ENCODE data around the gene PKD1.

PKD1 gene

DNA sequence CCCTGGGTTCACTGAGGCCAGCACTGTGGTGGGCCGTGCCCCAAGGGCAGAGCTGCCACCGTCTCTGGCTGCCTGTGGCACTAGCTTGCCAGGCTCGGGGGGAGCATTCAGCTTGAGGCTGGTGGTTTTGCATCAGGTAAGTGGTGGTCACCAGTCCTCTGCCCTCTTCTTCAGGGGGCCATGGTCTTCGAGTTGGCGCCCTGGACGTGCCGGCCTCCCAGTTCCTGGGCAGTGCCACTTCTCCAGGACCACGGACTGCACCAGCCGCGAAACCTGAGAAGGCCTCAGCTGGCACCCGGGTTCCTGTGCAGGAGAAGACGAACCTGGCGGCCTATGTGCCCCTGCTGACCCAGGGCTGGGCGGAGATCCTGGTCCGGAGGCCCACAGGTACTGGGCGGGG, 55.7 kb downstream of the PKD1 start:
- FAIRE-seq (no peak), DNase-seq (ENCODE audit: insufficient read length, low spot score) (no peak)

DNA sequence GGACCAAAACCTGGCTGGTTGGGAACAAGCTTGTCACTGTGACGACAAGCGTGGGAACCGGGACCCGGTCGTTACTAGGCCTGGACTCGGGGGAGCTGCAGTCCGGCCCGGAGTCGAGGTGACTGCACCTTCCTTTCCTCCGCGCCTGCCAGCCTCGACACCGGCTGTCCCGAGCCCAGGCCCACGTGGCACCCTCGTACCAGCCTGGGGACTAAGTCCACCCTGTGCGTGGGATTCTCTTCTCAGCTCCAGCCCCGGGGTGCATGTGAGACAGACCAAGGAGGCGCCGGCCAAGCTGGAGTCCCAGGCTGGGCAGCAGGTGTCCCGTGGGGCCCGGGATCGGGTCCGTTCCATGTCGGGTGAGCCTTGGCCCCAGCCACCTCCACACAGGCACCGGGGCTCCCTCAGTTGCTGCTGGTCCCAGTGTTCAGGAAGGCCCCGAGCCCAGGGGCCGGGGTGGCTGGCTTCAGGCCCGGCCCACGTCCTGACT, 56.3 kb downstream of the PKD1 start:
- no peak for DNase-seq (ENCODE audit: insufficient read length, low spot score)
- no peak for FAIRE-seq

- DNase-seq (ENCODE audit: insufficient read length, low spot score) = no peak
- FAIRE-seq = no peak
Observed at GRCh38 chr16:2078691-2079090, 57.0 kb downstream of the PKD1 start.

- DNase-seq (ENCODE audit: insufficient read length, low spot score) (no peak), FAIRE-seq (no peak)
Observed at GRCh38 chr16:2078096-2078495, 57.6 kb downstream of the PKD1 start.

GRCh38 chr16:2077696-2078095, 58.0 kb downstream of the PKD1 start:
- FAIRE-seq = no peak

DNA sequence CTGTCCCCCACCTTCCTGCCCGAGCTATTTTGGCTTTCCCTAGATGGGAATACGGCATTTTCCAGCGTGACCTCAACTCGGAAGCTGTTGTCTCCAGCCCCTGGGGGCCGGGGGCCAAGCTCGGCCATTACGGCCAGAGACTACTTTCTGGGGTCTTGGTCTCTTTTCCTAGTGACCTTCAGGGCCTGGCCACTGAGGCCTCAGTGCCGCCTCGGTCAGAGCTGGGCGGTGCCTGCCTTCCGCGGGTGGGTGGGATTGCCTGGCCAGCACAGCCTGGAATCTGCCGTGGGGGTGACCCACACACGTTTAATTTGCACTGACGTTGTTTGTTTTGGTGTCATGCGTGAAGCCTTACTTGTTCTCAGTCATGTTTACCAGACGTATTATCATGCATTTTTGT, 58.7 kb downstream of the PKD1 start:
- FAIRE-seq (no peak), DNase-seq (ENCODE audit: insufficient read length, low spot score) (no peak)

More at GRCh38 chr16:2077696-2078095, 58.0 kb downstream of the PKD1 start:
- no peak for DNase-seq (ENCODE audit: insufficient read length, low spot score)

DNA sequence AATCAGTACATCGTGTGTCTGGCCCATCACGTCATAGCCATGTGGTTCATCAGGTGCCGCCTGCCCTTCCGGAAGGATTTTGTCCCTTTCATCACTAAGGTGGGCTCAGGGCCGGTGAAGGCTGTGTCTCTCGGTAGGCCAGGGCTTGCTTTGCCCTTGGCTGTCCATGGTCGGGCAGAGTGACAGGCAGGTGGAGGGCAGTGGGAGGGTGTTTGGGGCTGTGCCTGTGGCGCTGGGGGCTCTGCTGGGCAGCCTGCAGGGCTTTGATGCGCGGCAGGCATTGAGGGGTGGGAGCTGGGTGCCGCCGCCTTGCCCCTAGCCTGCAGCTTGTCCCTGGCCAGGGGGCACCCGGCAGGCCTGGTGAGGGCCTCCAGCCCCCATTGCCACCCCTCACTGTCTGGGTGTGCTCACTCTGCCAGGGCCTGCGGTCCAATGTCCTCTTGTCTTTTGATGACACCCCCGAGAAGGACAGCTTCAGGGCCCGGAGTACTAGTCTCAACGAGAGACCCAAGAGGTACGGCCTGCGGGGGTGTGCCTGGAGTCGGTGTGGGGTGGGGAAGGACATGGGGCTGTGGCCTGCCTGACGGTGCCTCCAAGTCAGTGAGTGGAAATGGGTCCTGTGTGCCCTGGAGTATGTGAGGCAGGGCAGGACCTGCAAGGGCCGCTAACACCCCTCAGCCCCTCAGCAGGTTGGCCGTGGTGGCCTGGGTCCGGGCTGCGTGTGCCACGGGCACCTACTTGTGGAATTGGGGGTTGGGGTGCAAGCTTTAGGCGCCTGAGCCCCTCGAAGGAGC, 59.4 kb downstream of the PKD1 start:
- DNase-seq (ENCODE audit: insufficient read length, low spot score) (no peak), FAIRE-seq (no peak)

DNA sequence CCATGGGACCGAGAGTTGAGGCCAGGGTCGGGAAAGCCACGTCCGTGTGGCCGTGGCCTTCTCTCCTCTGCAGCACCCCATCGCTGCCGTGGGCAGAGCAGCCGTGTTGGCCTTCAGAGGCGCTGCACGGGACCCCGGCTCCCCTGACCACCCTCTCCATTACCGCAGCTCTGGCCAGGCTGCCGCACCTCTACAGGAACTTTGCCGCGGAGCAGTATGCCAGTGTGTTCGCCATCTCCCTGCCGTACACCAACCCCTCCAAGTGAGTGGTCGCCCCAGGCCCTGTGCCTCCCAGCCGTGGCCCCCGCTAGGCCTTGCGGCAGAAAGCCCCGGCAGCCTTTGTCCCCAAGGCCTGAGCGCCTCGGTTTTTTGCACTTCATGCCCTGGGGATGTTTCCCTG, 60.1 kb downstream of the PKD1 start:
- DNase-seq (ENCODE audit: insufficient read length, low spot score) (no peak), FAIRE-seq (no peak)

GRCh38 chr16:2074071-2074470, 61.6 kb downstream of the PKD1 start:
- DNase-seq (ENCODE audit: insufficient read length, low spot score) (no peak), FAIRE-seq (no peak)

GRCh38 chr16:2072926-2073325, 62.8 kb downstream of the PKD1 start:
- no peak for DNase-seq (ENCODE audit: insufficient read length, low spot score)
- FAIRE-seq = no peak

DNA sequence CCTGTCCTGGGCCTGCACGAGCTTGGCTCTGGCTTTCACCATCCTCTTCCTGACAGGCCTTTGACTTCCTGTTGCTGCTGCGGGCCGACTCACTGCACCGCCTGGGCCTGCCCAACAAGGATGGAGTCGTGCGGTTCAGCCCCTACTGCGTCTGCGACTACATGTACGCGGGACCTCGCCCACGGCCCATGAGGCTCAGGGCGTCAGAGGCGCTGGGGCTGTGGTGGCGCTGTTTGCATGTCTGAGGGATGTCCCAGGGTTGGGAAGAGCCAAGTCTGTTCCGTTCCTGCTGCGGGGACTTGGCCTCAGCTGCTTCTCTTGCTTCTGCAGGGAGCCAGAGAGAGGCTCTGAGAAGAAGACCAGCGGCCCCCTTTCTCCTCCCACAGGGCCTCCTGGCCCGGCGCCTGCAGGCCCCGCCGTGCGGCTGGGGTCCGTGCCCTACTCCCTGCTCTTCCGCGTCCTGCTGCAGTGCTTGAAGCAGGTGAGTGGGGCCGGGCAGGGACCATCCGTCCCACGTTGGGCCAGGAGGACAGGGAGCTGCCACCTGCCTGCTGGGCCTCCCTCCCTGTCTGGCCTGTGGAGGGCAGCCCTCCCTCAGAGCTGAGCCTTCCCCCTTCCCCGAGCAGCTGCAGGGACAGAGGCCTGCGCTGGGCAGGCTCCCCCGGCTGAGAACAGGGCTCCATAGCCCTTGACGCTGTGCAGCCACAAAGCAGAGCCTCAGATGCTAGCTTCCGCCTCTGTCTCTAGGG, 64.1 kb downstream of the PKD1 start:
- no peak for FAIRE-seq

DNA sequence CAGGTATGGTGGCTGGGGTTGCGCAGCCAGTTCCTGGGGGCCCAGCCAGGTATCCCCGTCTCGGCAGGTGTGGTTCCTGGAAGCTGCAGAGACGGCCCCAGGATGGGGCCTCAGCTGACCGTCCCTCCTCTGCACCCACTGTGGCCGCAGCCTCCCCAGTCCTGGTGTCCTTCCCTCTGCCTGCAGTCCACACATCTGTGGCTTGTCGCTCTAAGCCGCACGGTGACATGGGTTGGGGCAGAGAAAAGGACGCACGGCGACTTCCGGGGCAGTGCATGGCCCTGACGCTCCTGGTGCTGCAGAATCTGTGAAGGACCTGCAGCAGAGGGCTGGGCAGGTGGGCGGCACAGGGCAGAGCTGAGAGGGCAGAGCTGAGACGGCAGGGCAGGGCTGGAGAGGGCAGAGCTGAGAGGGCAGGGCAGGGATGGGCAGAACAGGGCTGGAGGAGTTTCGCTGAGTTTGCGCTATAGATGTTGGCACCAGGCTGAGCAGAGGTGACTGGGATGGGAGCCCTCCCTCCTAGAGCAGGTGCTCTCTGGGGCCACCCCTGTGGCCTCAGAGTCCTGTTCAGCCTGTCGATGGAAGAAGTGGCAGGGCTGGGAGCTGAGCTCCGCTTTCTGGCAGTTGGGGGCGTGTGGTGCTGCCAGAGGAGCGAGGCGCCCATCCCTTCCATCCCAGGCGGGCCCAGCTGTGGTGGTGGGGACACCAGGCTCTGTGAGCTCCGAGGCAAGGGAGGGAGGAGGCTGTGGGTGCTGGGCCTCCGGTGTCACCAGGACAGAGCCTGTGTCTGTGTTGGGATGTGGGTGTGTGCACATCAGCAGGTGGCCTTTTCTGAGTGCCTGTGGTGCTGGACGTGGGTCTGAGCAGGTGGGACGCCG, 64.9 kb downstream of the PKD1 start:
- no peak for FAIRE-seq

More for the DNA sequence above, 64.1 kb downstream of the PKD1 start:
- DNase-seq (ENCODE audit: insufficient read length, low spot score) = no peak

DNA sequence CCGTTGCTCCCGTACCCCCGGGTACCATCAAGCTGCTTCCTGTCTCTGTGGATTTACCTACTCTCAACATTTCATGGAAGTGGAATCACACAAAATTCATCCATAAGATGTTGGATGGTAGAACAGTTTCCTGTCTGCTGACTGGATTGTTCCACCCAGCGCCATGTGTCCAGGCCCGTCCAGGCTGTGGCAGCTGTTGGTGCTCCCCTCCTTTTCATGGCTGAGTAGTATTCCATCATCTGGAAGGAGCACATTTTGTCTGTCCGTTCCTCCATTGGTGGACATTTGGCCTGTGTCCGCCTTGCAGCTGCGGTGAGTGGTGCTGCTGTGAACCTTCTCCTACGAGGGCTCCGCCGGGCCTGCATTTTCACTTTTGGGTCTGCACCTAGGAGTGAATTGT, 69.6 kb downstream of the PKD1 start:
- FAIRE-seq (no peak), DNase-seq (ENCODE audit: insufficient read length, low spot score) (no peak)

More for the DNA sequence above, 64.9 kb downstream of the PKD1 start:
- DNase-seq (ENCODE audit: insufficient read length, low spot score) = no peak

GRCh38 chr16:2064368-2064945, 71.2 kb downstream of the PKD1 start:
- DNase-seq (ENCODE audit: insufficient read length, low spot score) = no peak

DNA sequence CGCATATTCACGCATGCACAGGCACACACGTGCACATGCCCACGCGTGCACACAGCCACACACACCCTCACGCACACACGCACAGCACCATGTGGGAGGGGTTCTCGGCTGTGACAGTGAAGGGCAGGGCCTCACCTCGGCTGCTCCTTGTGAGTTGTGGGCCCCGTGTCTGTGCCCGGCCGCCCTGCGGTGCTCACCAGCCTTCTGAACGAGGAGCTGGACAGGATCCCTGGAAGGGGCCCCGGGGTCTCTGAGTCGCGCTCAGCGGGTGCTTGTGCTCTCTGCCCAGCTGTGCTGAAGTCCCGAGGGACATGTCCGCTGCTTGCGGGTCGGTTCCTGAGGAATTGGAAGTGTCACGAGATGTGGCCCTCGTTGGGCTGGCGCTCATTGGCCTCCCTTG, 71.8 kb downstream of the PKD1 start:
- no peak for FAIRE-seq
- DNase-seq (ENCODE audit: insufficient read length, low spot score) = no peak

More at GRCh38 chr16:2064368-2064945, 71.2 kb downstream of the PKD1 start:
- FAIRE-seq = no peak

- DNase-seq (ENCODE audit: insufficient read length, low spot score) (no peak), FAIRE-seq (no peak)
Observed at GRCh38 chr16:2062801-2063200, 72.9 kb downstream of the PKD1 start.

DNA sequence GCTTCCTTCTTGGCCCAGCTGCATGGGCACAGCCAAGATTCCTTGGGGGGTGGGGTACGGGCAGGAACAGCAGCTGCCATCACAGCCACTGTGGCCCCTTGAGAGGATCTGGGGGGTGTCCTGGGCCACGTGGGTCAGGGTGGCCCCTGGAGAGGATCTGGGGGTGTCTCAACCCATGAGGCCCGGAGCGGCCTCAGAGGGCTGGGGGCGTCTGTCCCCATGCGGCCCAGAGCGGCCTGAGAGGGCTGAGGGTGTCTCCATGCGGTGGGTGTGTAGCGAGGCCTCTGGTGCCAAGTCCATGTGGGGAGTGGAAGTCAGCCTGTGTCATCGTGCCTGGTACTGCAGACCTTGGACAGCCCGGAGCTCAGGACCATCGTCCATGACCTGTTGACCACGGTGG, 74.2 kb downstream of the PKD1 start:
- no peak for FAIRE-seq
- no peak for DNase-seq (ENCODE audit: insufficient read length, low spot score)

DNA sequence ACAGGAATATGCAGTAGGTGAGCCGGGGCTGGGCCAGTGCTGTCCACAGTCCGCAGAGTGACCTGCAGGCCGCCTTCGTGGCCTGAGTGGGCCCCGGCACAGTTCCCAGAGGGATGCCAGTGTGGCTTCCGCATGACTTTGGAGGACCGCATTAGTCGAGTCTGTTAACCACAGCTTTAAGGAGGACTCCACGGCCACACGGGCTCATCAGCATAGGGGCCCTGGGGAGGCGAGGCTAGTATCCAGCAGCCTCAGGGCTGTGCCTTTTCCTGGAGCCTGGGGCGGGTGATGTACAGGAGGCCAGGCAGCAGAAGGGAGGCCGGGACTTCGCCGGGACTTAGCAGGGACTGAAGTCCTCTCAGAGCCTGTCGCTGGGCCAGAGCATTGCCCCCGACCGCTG, 74.7 kb downstream of the PKD1 start:
- FAIRE-seq (no peak), DNase-seq (ENCODE audit: insufficient read length, low spot score) (no peak)

GRCh38 chr16:2060346-2060745, 75.4 kb downstream of the PKD1 start:
- FAIRE-seq (no peak), DNase-seq (ENCODE audit: insufficient read length, low spot score) (no peak)

DNA sequence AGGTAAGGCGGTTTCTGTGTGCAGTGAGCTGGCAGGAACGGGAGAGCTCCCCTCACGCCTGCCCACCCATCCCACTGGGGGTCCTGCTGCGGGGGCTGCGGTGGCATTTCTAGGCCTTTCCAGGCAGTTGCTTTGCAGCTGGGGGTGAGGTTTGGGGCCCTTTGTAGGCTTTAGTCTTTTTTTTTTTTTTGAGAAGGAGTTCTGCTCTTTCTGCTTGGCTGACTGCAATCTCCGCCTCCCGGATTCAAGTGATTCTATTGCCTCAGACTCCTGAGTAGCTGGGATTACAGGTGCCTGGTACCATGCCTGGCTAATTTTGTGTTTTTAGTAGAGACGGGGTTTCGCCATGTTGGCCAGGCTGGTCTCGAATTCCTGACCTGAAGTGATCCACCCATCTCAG, 76.8 kb downstream of the PKD1 start:
- DNase-seq (ENCODE audit: insufficient read length, low spot score) = no peak
- FAIRE-seq = no peak

- FAIRE-seq = no peak
- DNase-seq (ENCODE audit: insufficient read length, low spot score) = no peak
Observed at GRCh38 chr16:2058420-2058819, 77.3 kb downstream of the PKD1 start.
